Type B pancreatic cell (in vitro differentiated cells): Measurements from ENCODE around the gene PLD3. TPM values are rescaled to one million over a fixed set of nuclear protein-coding genes. Genes with fewer than 3 reads are reported as not detected.

Source experiments
- DNase-seq: peaks from one replicate; pipeline ENCODE4 v3.0.0; 2021; ENCODE audit warnings: mixed read lengths; ENCODE audit not compliant: unreplicated experiment; ENCODE audit errors: extremely low spot score
- H3K27ac Mint-ChIP-seq: 2 replicates; pipeline ENCODE4 v1.8.0; 2021; ENCODE audit warnings: mild to moderate bottlenecking, mixed read lengths
- H3K27me3 Mint-ChIP-seq: 2 replicates; pipeline ENCODE4 v1.8.0; 2021; ENCODE audit warnings: mixed read lengths
- H3K36me3 Mint-ChIP-seq: 2 replicates; pipeline ENCODE4 v1.8.0; 2021; ENCODE audit warnings: mixed read lengths
- H3K4me1 Mint-ChIP-seq: one replicate; pipeline ENCODE4 v1.8.0; 2021; ENCODE audit warnings: mixed read lengths; ENCODE audit not compliant: unreplicated experiment
- H3K4me3 Mint-ChIP-seq: 2 replicates; pipeline ENCODE4 v1.8.0; 2021; ENCODE audit warnings: mild to moderate bottlenecking, mixed read lengths
- H3K9me3 Mint-ChIP-seq: 2 replicates; pipeline ENCODE4 v1.8.0; 2021; ENCODE audit warnings: mixed read lengths
- total RNA-seq: library from RNA; stranded (reverse); gene quantifications from 2 replicates; pipeline ENCODE4 v1.2.1, GENCODE V29; 2021; ENCODE audit warnings: low replicate concordance
- TF ChIP-seq, protein P1 (sequence below): fragments of 200-600 bp; sonication (generic); conservative IDR thresholded peaks from 2 replicates; pipeline ENCODE4 v1.5.0; 2021; ENCODE audit warnings: antibody characterized with exemption, mild to moderate bottlenecking

Gene PLD3
- total RNA-seq, 1 donor from 2014 or later, result 244 TPM

DNA sequence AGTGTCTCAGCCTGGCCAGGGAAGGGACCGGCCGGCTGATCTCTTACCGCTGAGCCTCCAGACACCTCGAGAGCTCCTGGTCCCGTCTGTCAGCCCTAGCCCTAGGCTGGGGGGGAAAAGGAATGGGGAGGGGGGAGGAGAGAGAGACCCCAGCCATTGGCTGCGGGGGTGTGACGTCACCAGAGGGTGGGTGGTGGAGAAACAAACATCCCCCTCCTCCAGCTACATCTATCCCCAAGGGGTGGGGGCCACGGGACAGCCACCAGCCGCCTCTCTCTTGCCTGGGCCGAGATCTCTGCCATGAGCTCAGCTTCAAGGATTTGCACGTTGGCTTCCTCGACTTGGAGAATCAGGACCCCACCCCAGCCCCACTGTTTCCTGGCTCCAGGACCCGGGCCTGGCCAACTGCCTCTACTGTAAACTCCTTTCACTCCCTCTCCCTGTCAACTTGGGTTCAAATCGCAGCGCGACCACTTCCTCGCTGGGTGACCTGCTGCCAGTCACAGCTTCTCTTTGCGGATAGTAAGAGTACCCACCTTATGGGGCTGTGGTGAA lies 64.9 kb downstream of the PLD3 start, which contains the start of gene PRX:
PRX (minus strand) TSS at position 88 of the 555 bp plus-strand sequence. CDS start 5,446 bp downstream, outside the sequence.
- H3K27me3 Mint-ChIP-seq, result no peaks in the 10 kb centered on the region
- no peaks in the 10 kb centered on the region for H3K9me3 Mint-ChIP-seq
- no peak within 1 kb of the TSS for H3K4me3 Mint-ChIP-seq
- TF ChIP-seq, protein P1, sequence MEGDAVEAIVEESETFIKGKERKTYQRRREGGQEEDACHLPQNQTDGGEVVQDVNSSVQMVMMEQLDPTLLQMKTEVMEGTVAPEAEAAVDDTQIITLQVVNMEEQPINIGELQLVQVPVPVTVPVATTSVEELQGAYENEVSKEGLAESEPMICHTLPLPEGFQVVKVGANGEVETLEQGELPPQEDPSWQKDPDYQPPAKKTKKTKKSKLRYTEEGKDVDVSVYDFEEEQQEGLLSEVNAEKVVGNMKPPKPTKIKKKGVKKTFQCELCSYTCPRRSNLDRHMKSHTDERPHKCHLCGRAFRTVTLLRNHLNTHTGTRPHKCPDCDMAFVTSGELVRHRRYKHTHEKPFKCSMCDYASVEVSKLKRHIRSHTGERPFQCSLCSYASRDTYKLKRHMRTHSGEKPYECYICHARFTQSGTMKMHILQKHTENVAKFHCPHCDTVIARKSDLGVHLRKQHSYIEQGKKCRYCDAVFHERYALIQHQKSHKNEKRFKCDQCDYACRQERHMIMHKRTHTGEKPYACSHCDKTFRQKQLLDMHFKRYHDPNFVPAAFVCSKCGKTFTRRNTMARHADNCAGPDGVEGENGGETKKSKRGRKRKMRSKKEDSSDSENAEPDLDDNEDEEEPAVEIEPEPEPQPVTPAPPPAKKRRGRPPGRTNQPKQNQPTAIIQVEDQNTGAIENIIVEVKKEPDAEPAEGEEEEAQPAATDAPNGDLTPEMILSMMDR, result no peak
- peaks cover 14% of the 10 kb centered on the region for H3K4me1 Mint-ChIP-seq
- H3K36me3 Mint-ChIP-seq, result no peaks in the 10 kb centered on the region
- peak within 1 kb of the TSS; percentile 56 for H3K27ac Mint-ChIP-seq
- no peak for DNase-seq

DNA sequence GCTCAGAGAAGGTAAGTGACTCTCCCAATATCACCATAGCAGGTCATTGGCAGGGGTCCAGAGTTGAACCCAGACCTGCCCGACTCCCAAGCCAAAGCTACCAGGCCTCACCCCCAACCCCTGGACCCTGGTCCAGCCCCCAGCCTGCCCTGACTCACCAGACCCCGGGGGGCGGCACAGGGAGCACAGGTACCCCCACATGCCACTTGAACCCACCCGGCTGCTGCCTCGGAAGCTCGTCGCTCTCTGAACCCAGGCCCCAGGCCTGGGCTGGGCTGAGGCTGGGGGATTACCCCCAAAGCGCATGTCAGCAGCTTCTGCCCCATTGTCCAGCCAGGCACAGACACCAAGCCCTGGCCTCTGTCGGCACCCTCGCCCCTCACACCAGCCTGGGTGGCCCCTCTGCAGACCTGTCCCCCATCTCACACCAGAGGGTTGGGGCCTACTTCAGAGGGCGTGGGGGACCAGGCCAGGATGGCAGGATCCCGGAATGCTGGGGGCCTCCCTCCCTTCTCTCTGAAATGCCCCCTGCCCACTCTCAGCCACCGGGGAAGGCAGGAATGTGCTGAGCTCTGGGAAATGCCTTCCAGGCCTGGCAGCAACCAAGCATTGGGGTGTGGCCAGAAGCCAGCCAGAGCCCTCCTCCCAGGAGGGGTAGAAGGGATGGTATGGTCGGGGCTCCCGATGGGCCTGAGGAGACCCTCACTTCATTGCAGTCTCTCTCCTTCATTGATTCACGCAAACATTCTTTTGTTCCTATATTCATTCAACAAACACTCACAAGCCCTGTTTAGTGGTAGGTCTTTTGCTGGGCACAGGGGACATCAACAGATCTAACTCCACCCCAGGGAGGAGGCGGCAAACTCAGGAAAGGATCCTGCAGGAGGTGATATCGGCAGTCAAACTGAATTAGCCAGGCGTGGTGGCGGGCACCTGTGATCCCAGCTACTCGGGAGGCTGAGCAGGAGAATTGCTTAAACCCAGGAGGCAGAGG lies 66.3 kb downstream of the PLD3 start:
- TF ChIP-seq, protein P1, result no peak
- H3K9me3 Mint-ChIP-seq, result no peaks in the 10 kb centered on the region
- peak overlapping the region; percentile 11 for H3K4me3 Mint-ChIP-seq
- no peaks in the 10 kb centered on the region for H3K27me3 Mint-ChIP-seq
- DNase-seq, result no peak
- H3K36me3 Mint-ChIP-seq, result no peaks in the 10 kb centered on the region
- peaks cover 17% of the 10 kb centered on the region for H3K4me1 Mint-ChIP-seq
- H3K27ac Mint-ChIP-seq, result peak overlapping the region; percentile 56

DNA sequence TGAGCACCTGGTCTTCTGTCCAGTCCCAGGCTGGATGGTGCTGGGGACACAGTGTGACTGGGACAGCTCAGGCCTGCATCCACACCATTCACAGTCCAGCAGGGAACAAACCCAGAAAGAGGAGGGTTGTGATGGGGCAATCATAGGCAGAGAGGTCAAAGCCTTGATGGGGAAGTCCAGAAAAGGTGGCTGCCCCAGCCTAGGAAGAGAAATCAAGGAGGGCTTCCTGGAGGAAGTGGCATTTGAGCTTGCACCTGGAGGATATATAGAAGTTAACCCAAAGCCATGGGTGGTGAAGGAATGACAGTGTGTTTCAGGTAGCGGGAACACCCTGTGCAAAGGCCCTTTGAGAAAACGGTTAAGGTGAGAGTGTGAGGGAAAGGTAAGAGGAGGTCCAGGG lies 67.3 kb downstream of the PLD3 start:
- H3K36me3 Mint-ChIP-seq, result no peaks in the 10 kb centered on the region
- no peak for DNase-seq
- peak overlapping the region; percentile 18 for H3K27ac Mint-ChIP-seq
- H3K9me3 Mint-ChIP-seq, result no peaks in the 10 kb centered on the region
- no peak overlapping the region for H3K4me3 Mint-ChIP-seq
- H3K27me3 Mint-ChIP-seq, result no peaks in the 10 kb centered on the region
- TF ChIP-seq, protein P1, result no peak
- H3K4me1 Mint-ChIP-seq, result peaks cover 17% of the 10 kb centered on the region

DNA sequence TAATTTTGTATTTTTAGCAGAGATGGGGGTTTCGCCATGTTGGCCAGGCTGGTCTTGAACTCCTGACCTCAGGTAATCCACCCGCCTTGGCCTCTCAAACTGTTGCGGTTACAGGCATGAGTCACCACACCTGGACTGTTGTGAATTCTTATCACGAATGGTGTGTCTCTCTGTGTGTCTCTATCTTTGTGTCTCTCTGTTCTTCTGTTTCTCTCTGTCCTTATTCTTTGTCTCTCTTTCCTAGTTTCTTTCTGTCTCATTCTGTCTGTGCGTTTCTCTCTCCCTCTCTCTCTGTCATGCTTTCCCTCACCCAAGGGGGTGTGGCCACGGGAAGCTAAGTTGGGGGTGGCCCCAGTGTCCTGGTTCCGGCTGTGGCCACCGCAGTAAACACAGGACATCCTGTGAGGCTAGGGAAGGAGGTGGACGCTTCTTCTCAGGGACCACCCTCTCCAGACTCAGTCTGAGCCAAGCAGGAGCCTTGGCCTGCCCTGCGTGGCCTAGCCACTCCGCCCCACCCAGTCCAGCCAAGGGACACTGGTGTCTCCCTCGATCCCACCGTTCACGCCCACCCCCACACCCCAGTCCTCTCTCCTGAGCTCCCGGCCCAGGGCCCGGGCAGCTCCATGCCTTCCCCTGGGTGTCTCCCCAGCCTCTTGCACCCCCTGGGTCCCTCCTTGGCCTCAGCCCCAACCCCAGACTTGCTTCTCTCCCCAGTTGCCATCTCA lies 68.6 kb downstream of the PLD3 start:
- H3K27me3 Mint-ChIP-seq, result no peaks in the 10 kb centered on the region
- H3K4me1 Mint-ChIP-seq, result peaks cover 18% of the 10 kb centered on the region
- TF ChIP-seq, protein P1, result no peak
- H3K36me3 Mint-ChIP-seq, result no peaks in the 10 kb centered on the region
- DNase-seq, result no peak
- no peaks in the 10 kb centered on the region for H3K9me3 Mint-ChIP-seq
- H3K27ac Mint-ChIP-seq, result peak overlapping the region; percentile 33
- no peak overlapping the region for H3K4me3 Mint-ChIP-seq

DNA sequence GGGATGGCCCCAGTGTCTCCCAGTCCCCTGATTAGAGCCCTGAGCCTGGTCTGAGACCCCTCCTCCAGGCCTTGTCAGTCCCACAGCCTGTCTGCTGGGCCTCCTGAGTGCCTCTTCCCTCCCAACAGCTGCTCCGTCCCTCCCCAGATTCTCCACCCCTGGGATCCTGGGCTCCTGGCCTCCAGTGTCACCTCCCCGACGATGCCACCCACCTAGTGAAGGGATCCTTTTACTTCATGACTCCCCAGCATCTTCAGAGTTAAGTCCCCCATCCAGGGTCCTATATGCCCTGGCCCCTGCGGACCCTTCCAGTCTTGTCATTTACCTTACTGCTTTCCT lies 69.1 kb downstream of the PLD3 start:
- H3K4me3 Mint-ChIP-seq, result no peak overlapping the region
- H3K4me1 Mint-ChIP-seq, result peaks cover 22% of the 10 kb centered on the region
- no peak for DNase-seq
- TF ChIP-seq, protein P1, result no peak
- H3K36me3 Mint-ChIP-seq, result no peaks in the 10 kb centered on the region
- H3K9me3 Mint-ChIP-seq, result no peaks in the 10 kb centered on the region
- no peaks in the 10 kb centered on the region for H3K27me3 Mint-ChIP-seq
- H3K27ac Mint-ChIP-seq, result no peak overlapping the region
